KMS-11 (cell line): ENCODE results near the gene ZNF783.
"Not testable (repeated sequence)": the region's sequence is repeated elsewhere in the genome, so short reads cannot be mapped to it uniquely, and the experiment has no call there.

ENCODE experiments used
- H2AFZ ChIP-seq: fragments of 200-600 bp; sonication (generic); 2 replicates; pipeline ENCODE4 v1.6.1; 2016; ENCODE audit warnings: antibody characterized with exemption, mixed run types, low read depth
- H3K27ac ChIP-seq: fragments of 200-600 bp; sonication (generic); 2 replicates; pipeline ENCODE4 v1.6.1; 2016; ENCODE audit warnings: mild to moderate bottlenecking, mixed run types
- H3K27me3 ChIP-seq: fragments of 200-600 bp; sonication (generic); 2 replicates; pipeline ENCODE4 v1.6.1; 2017; ENCODE audit warnings: mild to moderate bottlenecking, low read depth, mixed run types, moderate library complexity; ENCODE audit not compliant: insufficient read depth
- H3K36me3 ChIP-seq: fragments of 200-600 bp; sonication (generic); 2 replicates; pipeline ENCODE4 v1.6.1; 2017; ENCODE audit warnings: mild to moderate bottlenecking, mixed run types; ENCODE audit not compliant: insufficient read depth
- H3K4me1 ChIP-seq: fragments of 200-600 bp; sonication (generic); 2 replicates; pipeline ENCODE4 v1.6.1; 2016; ENCODE audit warnings: mild to moderate bottlenecking, low read depth, mixed run types; ENCODE audit not compliant: poor library complexity, severe bottlenecking
- H3K4me2 ChIP-seq: fragments of 200-600 bp; sonication (generic); 2 replicates; pipeline ENCODE4 v1.7.0; 2016; ENCODE audit warnings: mild to moderate bottlenecking, mixed run types
- H3K4me3 ChIP-seq: fragments of 200-600 bp; sonication (generic); IDR thresholded peaks from 2 replicates; pipeline ENCODE4 v1.6.1; 2017; ENCODE audit warnings: low read depth, low read length, mixed read lengths; ENCODE audit not compliant: insufficient read depth
- H3K79me2 ChIP-seq: fragments of 200-600 bp; sonication (generic); 2 replicates; pipeline ENCODE4 v1.6.1; 2016; ENCODE audit warnings: low read depth, mixed run types; ENCODE audit not compliant: insufficient read depth
- H3K9ac ChIP-seq: fragments of 200-600 bp; sonication (generic); 2 replicates; pipeline ENCODE4 v1.6.1; 2016; ENCODE audit warnings: mild to moderate bottlenecking, mixed run types
- H4K20me1 ChIP-seq: fragments of 200-600 bp; sonication (generic); 2 replicates; pipeline ENCODE4 v1.6.1; 2016; ENCODE audit warnings: mild to moderate bottlenecking, mixed run types; ENCODE audit not compliant: insufficient read depth
- TF ChIP-seq, protein P1 (sequence below): fragments of 200-600 bp; sonication (generic); conservative IDR thresholded peaks from 2 replicates; pipeline ENCODE4 v1.6.1; 2017; ENCODE audit warnings: low read depth, mild to moderate bottlenecking, antibody characterized with exemption, low read length, moderate library complexity, mixed read lengths

ZNF783 gene

DNA sequence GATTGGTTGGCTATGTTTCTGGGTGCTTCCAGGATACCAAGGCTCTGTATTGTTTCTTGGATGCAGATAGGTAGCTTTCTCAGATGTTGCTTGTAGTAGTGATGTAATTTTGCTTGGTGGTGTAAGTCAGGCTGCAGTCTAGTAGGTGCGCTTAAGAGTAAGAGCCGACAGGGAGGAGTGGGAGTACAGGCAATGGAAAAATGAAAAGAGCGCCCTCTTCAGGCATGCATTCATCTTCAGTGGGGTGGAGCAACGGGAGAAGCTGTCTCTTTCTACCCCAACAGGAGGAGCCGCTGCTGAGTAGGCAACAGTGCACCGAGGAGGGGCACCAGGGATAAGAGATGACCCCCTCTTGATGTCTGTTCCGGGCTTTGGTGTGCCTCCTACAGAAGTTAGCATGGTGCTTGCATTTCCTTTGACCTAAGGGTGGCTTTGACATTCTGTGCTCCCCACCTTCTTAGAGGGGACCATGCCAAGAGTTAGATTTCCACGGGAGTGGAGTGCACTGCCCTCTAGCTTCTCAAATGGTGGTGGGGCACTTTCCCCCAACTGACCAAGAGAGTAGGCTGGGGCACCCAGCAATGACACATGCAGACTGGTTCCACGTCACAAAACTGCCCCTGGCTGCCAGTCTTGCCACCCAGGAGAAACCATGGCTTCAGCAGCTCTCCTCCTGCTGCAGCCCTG lies 56.1 kb downstream of the ZNF783 start:
- TF ChIP-seq, protein P1, sequence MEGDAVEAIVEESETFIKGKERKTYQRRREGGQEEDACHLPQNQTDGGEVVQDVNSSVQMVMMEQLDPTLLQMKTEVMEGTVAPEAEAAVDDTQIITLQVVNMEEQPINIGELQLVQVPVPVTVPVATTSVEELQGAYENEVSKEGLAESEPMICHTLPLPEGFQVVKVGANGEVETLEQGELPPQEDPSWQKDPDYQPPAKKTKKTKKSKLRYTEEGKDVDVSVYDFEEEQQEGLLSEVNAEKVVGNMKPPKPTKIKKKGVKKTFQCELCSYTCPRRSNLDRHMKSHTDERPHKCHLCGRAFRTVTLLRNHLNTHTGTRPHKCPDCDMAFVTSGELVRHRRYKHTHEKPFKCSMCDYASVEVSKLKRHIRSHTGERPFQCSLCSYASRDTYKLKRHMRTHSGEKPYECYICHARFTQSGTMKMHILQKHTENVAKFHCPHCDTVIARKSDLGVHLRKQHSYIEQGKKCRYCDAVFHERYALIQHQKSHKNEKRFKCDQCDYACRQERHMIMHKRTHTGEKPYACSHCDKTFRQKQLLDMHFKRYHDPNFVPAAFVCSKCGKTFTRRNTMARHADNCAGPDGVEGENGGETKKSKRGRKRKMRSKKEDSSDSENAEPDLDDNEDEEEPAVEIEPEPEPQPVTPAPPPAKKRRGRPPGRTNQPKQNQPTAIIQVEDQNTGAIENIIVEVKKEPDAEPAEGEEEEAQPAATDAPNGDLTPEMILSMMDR: 0 out of 2 replicates have a peak, but pooled peaks have one; percentile 31
- no peak overlapping the region for H3K4me2 ChIP-seq
- no peaks in the 10 kb centered on the region for H3K36me3 ChIP-seq
- no peaks in the 10 kb centered on the region for H4K20me1 ChIP-seq
- no peak overlapping the region for H3K9ac ChIP-seq
- no peaks in the 10 kb centered on the region for H3K79me2 ChIP-seq
- H2AFZ ChIP-seq: no peak overlapping the region
- H3K4me1 ChIP-seq: peaks cover 16% of the 10 kb centered on the region
- H3K27ac ChIP-seq: no peak overlapping the region
- no peak overlapping the region for H3K4me3 ChIP-seq
- H3K27me3 ChIP-seq: no peaks in the 10 kb centered on the region

DNA sequence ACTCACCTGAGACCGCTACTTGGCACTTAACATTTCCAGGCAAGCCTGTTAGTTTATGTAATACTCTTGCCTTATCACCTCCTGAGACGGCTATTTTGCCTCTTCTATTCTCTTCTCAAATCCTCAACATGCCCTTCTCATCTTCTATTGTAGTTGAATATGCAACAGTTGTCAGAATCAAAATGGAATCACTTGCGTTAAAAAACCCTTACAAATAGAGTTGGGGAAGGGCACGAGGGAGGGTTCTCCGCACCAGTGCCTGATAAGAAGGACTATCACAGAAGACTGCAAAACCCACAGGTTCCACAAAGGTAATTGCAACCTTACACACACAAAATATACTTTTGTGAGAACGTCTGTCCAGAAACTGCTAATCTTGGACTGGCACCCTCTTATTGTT lies 57.4 kb downstream of the ZNF783 start:
- H3K9ac ChIP-seq: no peak overlapping the region
- TF ChIP-seq, protein P1: no peak
- no peak overlapping the region for H3K27ac ChIP-seq
- no peak overlapping the region for H3K4me3 ChIP-seq
- H3K4me1 ChIP-seq: peaks cover 16% of the 10 kb centered on the region
- no peaks in the 10 kb centered on the region for H3K36me3 ChIP-seq
- no peaks in the 10 kb centered on the region for H3K79me2 ChIP-seq
- no peak overlapping the region for H3K4me2 ChIP-seq
- H4K20me1 ChIP-seq: no peaks in the 10 kb centered on the region
- no peaks in the 10 kb centered on the region for H3K27me3 ChIP-seq
- no peak overlapping the region for H2AFZ ChIP-seq

DNA sequence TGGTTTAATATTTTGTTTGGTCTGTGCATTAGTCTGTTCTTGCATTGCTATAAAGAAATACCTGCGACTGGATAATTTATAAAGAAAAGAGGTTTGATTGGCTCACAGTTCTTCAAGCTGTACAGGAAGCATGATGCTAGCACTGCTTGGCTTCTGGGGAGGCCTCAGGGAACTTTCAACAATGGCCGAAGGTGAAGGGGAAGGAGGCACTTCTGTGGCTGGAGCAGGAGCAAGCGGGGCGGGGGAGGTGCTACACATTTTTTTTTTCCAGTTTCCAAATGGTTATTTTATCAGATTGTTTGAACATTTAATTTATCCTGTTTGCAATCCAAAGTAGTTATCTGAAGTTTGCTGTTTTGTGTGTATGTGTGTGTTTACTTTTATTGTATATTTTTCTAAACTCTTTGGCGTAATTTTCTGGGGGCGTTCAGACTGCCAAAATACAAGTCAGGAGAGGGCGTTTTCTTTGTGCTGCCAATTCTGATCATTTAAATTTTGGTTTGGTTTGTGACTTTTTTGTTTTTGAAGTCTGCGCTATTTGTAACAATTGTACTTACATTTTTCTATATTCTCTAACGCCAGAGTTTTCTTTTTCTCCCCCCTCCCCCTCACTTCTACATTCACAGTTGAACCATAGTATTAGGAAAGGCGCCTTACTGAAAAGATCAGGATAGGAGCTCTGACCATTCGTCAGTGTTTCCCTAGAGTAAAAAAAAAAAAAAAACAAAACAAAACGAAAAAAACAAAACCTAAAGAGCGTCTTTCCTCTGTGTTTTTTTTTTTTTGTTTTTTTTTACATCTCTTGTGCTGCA lies 58.5 kb downstream of the ZNF783 start:
- no peaks in the 10 kb centered on the region for H3K79me2 ChIP-seq
- H3K27ac ChIP-seq: no peak overlapping the region
- H3K4me2 ChIP-seq: no peak overlapping the region
- H3K4me1 ChIP-seq: peaks cover 15% of the 10 kb centered on the region
- H4K20me1 ChIP-seq: no peaks in the 10 kb centered on the region
- H3K9ac ChIP-seq: no peak overlapping the region
- H3K27me3 ChIP-seq: no peaks in the 10 kb centered on the region
- H3K36me3 ChIP-seq: no peaks in the 10 kb centered on the region
- no peak overlapping the region for H3K4me3 ChIP-seq
- TF ChIP-seq, protein P1: no peak
- H2AFZ ChIP-seq: no peak overlapping the region

DNA sequence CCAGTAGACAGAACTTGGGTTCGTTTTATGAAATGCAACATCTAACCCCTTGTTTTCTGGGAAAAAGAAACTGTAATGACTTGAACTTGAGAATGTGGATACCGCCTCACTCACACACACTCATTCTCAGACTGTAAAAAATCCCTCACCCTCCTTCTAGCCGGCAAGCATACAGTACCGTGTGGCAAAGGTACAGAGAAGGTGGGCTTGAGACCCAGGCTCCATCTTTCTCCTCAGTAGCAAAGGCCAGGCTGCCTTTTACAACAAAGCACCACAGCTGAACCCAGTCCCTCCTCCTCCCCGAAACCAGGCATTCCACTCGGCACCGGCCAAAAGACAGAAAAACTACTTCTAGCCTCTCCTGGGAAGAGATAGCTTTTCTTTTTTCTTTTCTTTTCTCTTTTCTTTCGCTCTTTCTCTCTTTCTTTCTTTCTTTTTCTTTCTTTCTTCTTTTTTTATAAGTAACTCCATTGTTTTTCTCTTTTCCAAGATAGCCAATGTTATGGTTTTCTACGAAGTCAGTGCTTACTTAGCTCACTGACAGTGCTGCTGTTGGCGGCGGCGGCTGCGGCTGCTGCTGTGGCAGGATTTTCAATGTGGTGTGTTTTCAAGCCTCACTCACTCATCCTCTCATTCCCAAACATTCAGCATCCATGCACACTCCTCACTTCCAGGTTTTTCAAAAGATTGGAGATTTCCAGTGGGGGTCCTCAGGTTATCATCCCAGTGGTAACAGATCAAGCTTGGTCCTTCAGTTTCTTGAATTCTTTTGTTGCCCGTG lies 59.3 kb downstream of the ZNF783 start:
- not testable (repeated sequence) for H3K27me3 ChIP-seq, H3K4me2 ChIP-seq, H3K9ac ChIP-seq, H3K4me1 ChIP-seq, H3K4me3 ChIP-seq, H3K36me3 ChIP-seq, H3K27ac ChIP-seq, H4K20me1 ChIP-seq, H3K79me2 ChIP-seq, H2AFZ ChIP-seq
